H1 (cell line): ENCODE data around the gene UNK. TPM values are rescaled to one million over a fixed set of nuclear protein-coding genes. Genes with fewer than 3 reads are reported as not detected.

Source experiments
- CTCF ChIA-PET: fragments of 300-600 bp; sonication (Branson Sonifier 250); formaldehyde crosslinking; loops from one replicate; lab custom pipeline; 2021; ENCODE audit not compliant: partially characterized antibody; lab: Charles Lee
- POLR2A ChIA-PET: fragments of 300-600 bp; sonication (Branson Sonifier 250); formaldehyde crosslinking; loops from one replicate; lab custom pipeline; 2021; ENCODE audit warnings: inconsistent platforms; ENCODE audit not compliant: partially characterized antibody; lab: Charles Lee
- DNase-seq, 2 experiments: peaks; one replicate each; pipeline versions ENCODE4 v3.0.0 to v3.0.0-alpha.2; 2010 to 2022; ENCODE audit warnings: low spot score in 2 of 2, low read depth in 1 of 2, mixed read lengths in 1 of 2
- FAIRE-seq: peaks from 2 replicates; lab custom pipeline; 2011; peaks lifted over from hg19 to GRCh38; lab: Jason Lieb, UNC
- H2AFZ ChIP-seq: 2 replicates; pipeline ENCODE4 v1.8.1; 2012; ENCODE audit warnings: low read length, inconsistent platforms
- H2AK5ac ChIP-seq: 2 replicates; pipeline ENCODE4 v1.6.1; 2013; ENCODE audit warnings: low read depth, low read length
- H2BK120ac ChIP-seq: replicated peaks from 2 replicates; pipeline ENCODE3; 2013; ENCODE audit warnings: low read depth, low read length, inconsistent platforms
- H2BK12ac ChIP-seq: 2 replicates; pipeline ENCODE4 v1.6.1; 2013; ENCODE audit warnings: low read depth, low read length
- H2BK15ac ChIP-seq: 2 replicates; pipeline ENCODE4 v1.6.1; 2013; ENCODE audit warnings: low read length
- H2BK20ac ChIP-seq: 2 replicates; pipeline ENCODE4 v1.6.1; 2013; ENCODE audit warnings: low read length
- H2BK5ac ChIP-seq: 2 replicates; pipeline ENCODE4 v1.6.1; 2013; ENCODE audit warnings: low read depth, low read length
- H3K14ac ChIP-seq: 2 replicates; pipeline ENCODE4 v1.6.1; 2013; ENCODE audit warnings: inconsistent platforms; ENCODE audit not compliant: insufficient read length
- H3K18ac ChIP-seq: 2 replicates; pipeline ENCODE4 v1.6.1; 2013; ENCODE audit warnings: low read length; ENCODE audit errors: extremely low read depth
- H3K23ac ChIP-seq: 2 replicates; pipeline ENCODE4 v1.6.1; 2013; ENCODE audit warnings: inconsistent platforms; ENCODE audit not compliant: insufficient read length
- H3K23me2 ChIP-seq: 2 replicates; pipeline ENCODE4 v1.6.1; 2013; ENCODE audit warnings: low read depth, low read length
- H3K27ac ChIP-seq: 2 replicates; pipeline ENCODE4 v1.6.1; 2011; ENCODE audit warnings: low read depth, low read length, inconsistent platforms
- H3K27me3 ChIP-seq, 4 experiments: replicated peaks in 1 of 4; 1 replicate in 1 of 4; 2 replicates in 3 of 4; pipeline versions ENCODE4 v1.6.1 to v1.8.1; 2011 to 2013; ENCODE audit warnings: low read length in 3 of 4, mild to moderate bottlenecking in 3 of 4, inconsistent platforms in 2 of 4, mixed read lengths in 2 of 4, moderate library complexity in 1 of 4; ENCODE audit not compliant: control insufficient read depth in 3 of 4, insufficient read depth in 3 of 4; ENCODE audit errors: extremely low read depth in 1 of 4
- H3K36me3 ChIP-seq, 4 experiments: 2 replicates each; pipeline versions ENCODE4 v1.6.1 to v1.8.1; 2011 to 2013; ENCODE audit warnings: mild to moderate bottlenecking in 4 of 4, low read length in 3 of 4, moderate library complexity in 2 of 4, control low read depth in 1 of 4, inconsistent platforms in 1 of 4; ENCODE audit not compliant: insufficient read depth in 4 of 4, control insufficient read depth in 2 of 4
- H3K4ac ChIP-seq: replicated peaks from 2 replicates; pipeline ENCODE3; 2013; ENCODE audit warnings: low read length, low read depth, mixed read lengths, inconsistent platforms; ENCODE audit not compliant: insufficient read length
- H3K4me1 ChIP-seq, 4 experiments: replicated peaks in 1 of 4; 1 replicate in 1 of 4; 2 replicates in 3 of 4; pipeline versions ENCODE4 v1.6.1 to v1.8.1; 2011 to 2013; ENCODE audit warnings: low read length in 3 of 4, inconsistent platforms in 2 of 4, mixed read lengths in 1 of 4; ENCODE audit not compliant: insufficient read depth in 4 of 4, control insufficient read depth in 3 of 4
- H3K4me2 ChIP-seq, 2 experiments: 2 replicates each; pipeline versions ENCODE4 v1.6.1 to v1.8.1; 2011 to 2013; ENCODE audit warnings: low read depth in 2 of 2, low read length in 2 of 2, control low read depth in 1 of 2, inconsistent platforms in 1 of 2, mild to moderate bottlenecking in 1 of 2; ENCODE audit not compliant: insufficient read depth in 1 of 2
- H3K4me3 ChIP-seq, 4 experiments: fragments of 200-600, 300-600 bp in 1 of 4; sonication (generic), shearing (Covaris generic), sonication (Bioruptor Twin) in 1 of 4; 2 replicates each; pipeline versions ENCODE4 v1.5.1 to v1.8.1; 2011 to 2016; ENCODE audit warnings: low read length in 4 of 4, low read depth in 3 of 4, control low read depth in 2 of 4, inconsistent platforms in 2 of 4, mild to moderate bottlenecking in 2 of 4, mixed read lengths in 1 of 4, moderate library complexity in 1 of 4; ENCODE audit not compliant: insufficient read depth in 2 of 4; ENCODE audit errors: extremely low read depth in 1 of 4
- H3K56ac ChIP-seq: replicated peaks from 2 replicates; pipeline ENCODE3; 2013; ENCODE audit warnings: low read depth, mild to moderate bottlenecking, mixed read lengths, low read length, inconsistent platforms; ENCODE audit not compliant: insufficient read length
- H3K79me1 ChIP-seq: 2 replicates; pipeline ENCODE4 v1.6.1; 2013; ENCODE audit warnings: low read depth, low read length, control low read depth
- H3K79me2 ChIP-seq, 2 experiments: 2 replicates each; pipeline versions ENCODE4 v1.6.1 to v1.8.1; 2012 to 2013; ENCODE audit warnings: low read length in 2 of 2, mild to moderate bottlenecking in 2 of 2, inconsistent platforms in 1 of 2; ENCODE audit not compliant: insufficient read depth in 2 of 2, control insufficient read depth in 1 of 2
- H3K9ac ChIP-seq, 4 experiments: replicated peaks in 1 of 4; 1 replicate in 1 of 4; 2 replicates in 3 of 4; pipeline versions ENCODE4 v1.6.1 to v1.8.1; 2011 to 2013; ENCODE audit warnings: low read depth in 3 of 4, low read length in 3 of 4, control low read depth in 2 of 4, mild to moderate bottlenecking in 2 of 4, moderate library complexity in 2 of 4, inconsistent platforms in 1 of 4; ENCODE audit errors: extremely low read depth in 1 of 4
- H3K9me3 ChIP-seq, 2 experiments: 2 replicates each; pipeline versions ENCODE4 v1.6.1 to v1.8.1; 2012 to 2013; ENCODE audit warnings: mild to moderate bottlenecking in 2 of 2, moderate library complexity in 2 of 2, control low read depth in 1 of 2, inconsistent platforms in 1 of 2, low read depth in 1 of 2, low read length in 1 of 2, mixed read lengths in 1 of 2; ENCODE audit not compliant: insufficient read depth in 2 of 2
- H4K20me1 ChIP-seq, 2 experiments: replicated peaks in 1 of 2; 2 replicates each; pipeline versions ENCODE3 to v1.8.1; 2011 to 2013; ENCODE audit warnings: inconsistent platforms in 2 of 2, low read length in 2 of 2, mild to moderate bottlenecking in 1 of 2; ENCODE audit not compliant: insufficient read depth in 2 of 2, control insufficient read depth in 1 of 2
- H4K5ac ChIP-seq: 2 replicates; pipeline ENCODE4 v1.6.1; 2013; ENCODE audit warnings: low read length, low read depth, mixed read lengths, inconsistent platforms; ENCODE audit not compliant: insufficient read length
- H4K8ac ChIP-seq: 2 replicates; pipeline ENCODE4 v1.8.0; 2013; ENCODE audit warnings: mild to moderate bottlenecking, moderate library complexity, low read length, inconsistent platforms; ENCODE audit not compliant: insufficient read depth; ENCODE audit errors: extremely low read depth
- H4K91ac ChIP-seq: replicated peaks from 2 replicates; pipeline ENCODE3; 2013; ENCODE audit warnings: low read length, mixed read lengths, inconsistent platforms; ENCODE audit not compliant: insufficient read length
- CBX5 ChIP-seq: fragments of 300-800, 300-1000 bp; sonication (generic); IDR thresholded peaks from 2 replicates; pipeline ENCODE4 v1.7.1; 2016; ENCODE audit warnings: antibody characterized with exemption, low read length, low read depth
- CHD1 ChIP-seq: IDR thresholded peaks from 2 replicates; pipeline ENCODE4 v1.6.1; 2012; ENCODE audit warnings: low read depth, low read length, improper control_type of control experiment
- EZH2 ChIP-seq: fragments of 200-600 bp; sonication (generic); IDR thresholded peaks from 2 replicates; pipeline ENCODE4 v1.7.1; 2012; ENCODE audit warnings: low read depth, mild to moderate bottlenecking, moderate library complexity, low read length, inconsistent platforms; ENCODE audit not compliant: severe bottlenecking
- HDAC6 ChIP-seq: IDR thresholded peaks from one replicate; pipeline ENCODE4 v1.7.1; 2012; ENCODE audit warnings: low read depth, mild to moderate bottlenecking, inconsistent platforms, low read length, moderate library complexity
- POU5F1 ChIP-seq: IDR thresholded peaks from 2 replicates; pipeline ENCODE4 v1.6.1; 2011; ENCODE audit warnings: low read depth, mild to moderate bottlenecking, low read length, moderate library complexity
- SAP30 ChIP-seq: fragments of 300-600 bp; sonication (generic); IDR thresholded peaks from 2 replicates; pipeline ENCODE4 v1.7.1; 2012; ENCODE audit warnings: low read length, moderate library complexity, mild to moderate bottlenecking, inconsistent platforms; ENCODE audit not compliant: insufficient read depth, insufficient replicate concordance
- SP2 ChIP-seq: IDR thresholded peaks from 2 replicates; pipeline ENCODE4 v1.6.1; 2012; ENCODE audit warnings: mild to moderate bottlenecking, low read length, inconsistent platforms
- SUZ12 ChIP-seq: fragments of 200-600 bp; sonication (generic); IDR thresholded peaks from 2 replicates; pipeline ENCODE4 v1.6.1; 2012; ENCODE audit warnings: mild to moderate bottlenecking, inconsistent platforms, low read length, moderate library complexity, mixed read lengths
- TAF1 ChIP-seq: IDR thresholded peaks from 2 replicates; pipeline ENCODE4 v1.6.1; 2011; ENCODE audit warnings: mild to moderate bottlenecking, low read depth, low read length
- WGBS, 2 experiments: shearing (Covaris generic) in 1 of 2; methylation state at CpG; one replicate each; pipeline versions ENCODE4 v1.1.6 to v1.1.7; 2013 to 2015; ENCODE audit warnings: low lambda C conversion rate in 2 of 2, mixed read lengths in 2 of 2, inconsistent platforms in 1 of 2, low coverage in 1 of 2, missing lambda C conversion rate in 1 of 2; ENCODE audit not compliant: insufficient replicate concordance in 2 of 2, insufficient coverage in 1 of 2, insufficient read length in 1 of 2; ENCODE audit errors: extremely low coverage in 1 of 2, missing lambda C conversion rate in 1 of 2; 5-methylcytosine and 5-hydroxymethylcytosine counted together
- polyA plus RNA-seq, 7 experiments: library from polyadenylated mRNA; depleted of rRNA in 3 of 7; stranded (reverse) in 5 of 7; unstranded in 2 of 7; fragments of >200 nt in 5 of 7; fragments of 200-250 nt in 2 of 7; gene quantifications; 1 replicate in 5 of 7; 2 replicates in 1 of 7; 4 replicates in 1 of 7; pipeline versions ENCODE4 v1.2.1 to v1.2.3, GENCODE V29; 2011 to 2013; ENCODE audit warnings: missing spikeins in 2 of 7, mixed read lengths in 2 of 7
- total RNA-seq: library from RNA; stranded (reverse); fragmentation: NEBNext Ultra II Directional; extraction: Animal tissue kit (Norgen Biotek cat#: 25700); gene quantifications from 2 replicates; pipeline ENCODE4 v1.2.1, GENCODE V29; 2021

UNK gene
- total and polyA plus RNA-seq, 2 of the 8 experiments (the other 6 are each of a cell fraction or from before 2014, with no cell fraction given), result 24.2 to 33.3 TPM

GRCh38 chr17:75808905-75809621 lies 24.5 kb downstream of the UNK start:
- no peak overlapping the region for H3K56ac ChIP-seq
- H3K4me2 ChIP-seq, result no peak overlapping the region
- H3K79me2 ChIP-seq, result peaks cover 0 to 2% of the 10 kb centered on the region in 2 experiments; a peak in 1 of 4 replicates
- POLR2A ChIA-PET, result interaction anchor here (0.6 to 2.8 kb wide), 4 partner anchors 24 to 498 kb away, joined by 4 to 17 read pairs (median 7); no protein-coding TSS in a partner anchor
- no peak overlapping the region for H2AFZ ChIP-seq
- TF ChIP-seq CHD1 (no peak), HDAC6 (no peak), TAF1 (no peak), SUZ12 (no peak), EZH2 (no peak), SAP30 (no peak), SP2 (no peak), POU5F1 (no peak), CBX5 (no peak)
- TF ChIP-seq, all 59 proteins: peak for 0
- H3K18ac ChIP-seq, result no peak overlapping the region
- H3K27me3 ChIP-seq, result no peaks in the 10 kb centered on the region
- H3K9me3 ChIP-seq, result no peaks in the 10 kb centered on the region
- 97% methylated on average over 18 of the region's 18 CpGs; no CpG with 5 or more reads in 1 of the 2 experiments for WGBS, 2 experiments
- no peak overlapping the region for H3K23ac ChIP-seq
- no peak overlapping the region for H3K4me3 ChIP-seq
- H4K5ac ChIP-seq, result no peak overlapping the region
- H3K36me3 ChIP-seq, result peaks cover 8 to 30% (median 26%) of the 10 kb centered on the region in 4 experiments; a peak in 7 of 8 replicates
- no peaks in the 10 kb centered on the region; the same call in 1 of the 2 replicates for H3K79me1 ChIP-seq
- FAIRE-seq (no peak), DNase-seq (no peak)
- H3K14ac ChIP-seq, result no peak overlapping the region
- H2BK15ac ChIP-seq, result no peak overlapping the region
- H4K8ac ChIP-seq, result no peak overlapping the region
- no peak overlapping the region for H2AK5ac ChIP-seq
- H2BK5ac ChIP-seq, result no peak overlapping the region
- no peak overlapping the region for H2BK20ac ChIP-seq
- no peak overlapping the region for H2BK120ac ChIP-seq
- no peak overlapping the region for H3K27ac ChIP-seq
- no peak overlapping the region for H2BK12ac ChIP-seq
- no peak overlapping the region for H3K4ac ChIP-seq
- H3K9ac ChIP-seq, result no peak overlapping the region
- peaks cover 0 to 11% of the 10 kb centered on the region in 2 experiments for H4K20me1 ChIP-seq
- H3K23me2 ChIP-seq, result no peaks in the 10 kb centered on the region
- no peak overlapping the region for H4K91ac ChIP-seq
- CTCF ChIA-PET, result interaction anchor here (0.9 to 4.2 kb wide), 8 partner anchors 8 to 325 kb away, joined by 3 to 31 read pairs (median 5); no protein-coding TSS in a partner anchor
- no peaks in the 10 kb centered on the region for H3K4me1 ChIP-seq
